GM19328 (cell line): ENCODE measurements around the gene GET3.

Experiments used
- ATAC-seq: cut with Tn5 transposase; IDR thresholded peaks from one replicate; pipeline ENCODE4 v1.9.1; 2021; ENCODE audit warnings: mild to moderate bottlenecking, moderate library complexity; ENCODE audit not compliant: unreplicated experiment

Gene GET3

GRCh38 chr19:12750851-12751250 is 13.6 kb downstream of the GET3 start:
- ATAC-seq, result no peak

DNA sequence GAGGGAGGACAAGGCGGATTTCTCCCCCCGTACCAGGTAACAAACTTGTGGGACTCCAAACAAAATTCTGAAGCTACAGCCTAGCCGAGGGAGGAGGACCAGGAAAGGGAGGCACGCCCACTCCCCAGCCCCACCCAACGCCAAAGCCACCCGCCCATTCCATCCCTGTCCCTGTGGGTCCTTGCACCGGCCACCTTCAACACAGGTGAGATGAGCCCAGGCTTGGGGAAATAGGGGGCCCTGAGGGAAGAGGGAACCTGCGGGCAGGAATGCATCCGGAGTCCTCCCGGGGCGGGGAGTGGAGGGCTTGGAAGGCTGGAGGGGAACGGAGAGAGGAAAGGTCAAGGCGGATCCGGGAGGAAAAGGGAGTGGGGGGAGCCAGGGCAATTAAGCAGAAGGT is 14.3 kb downstream of the GET3 start, which contains the start of gene BEST2:
Gene BEST2, plus strand, starts transcription at position 157 of the 400 bp plus-strand sequence. CDS start 802 bp downstream, outside the sequence.
- no peak for ATAC-seq

DNA sequence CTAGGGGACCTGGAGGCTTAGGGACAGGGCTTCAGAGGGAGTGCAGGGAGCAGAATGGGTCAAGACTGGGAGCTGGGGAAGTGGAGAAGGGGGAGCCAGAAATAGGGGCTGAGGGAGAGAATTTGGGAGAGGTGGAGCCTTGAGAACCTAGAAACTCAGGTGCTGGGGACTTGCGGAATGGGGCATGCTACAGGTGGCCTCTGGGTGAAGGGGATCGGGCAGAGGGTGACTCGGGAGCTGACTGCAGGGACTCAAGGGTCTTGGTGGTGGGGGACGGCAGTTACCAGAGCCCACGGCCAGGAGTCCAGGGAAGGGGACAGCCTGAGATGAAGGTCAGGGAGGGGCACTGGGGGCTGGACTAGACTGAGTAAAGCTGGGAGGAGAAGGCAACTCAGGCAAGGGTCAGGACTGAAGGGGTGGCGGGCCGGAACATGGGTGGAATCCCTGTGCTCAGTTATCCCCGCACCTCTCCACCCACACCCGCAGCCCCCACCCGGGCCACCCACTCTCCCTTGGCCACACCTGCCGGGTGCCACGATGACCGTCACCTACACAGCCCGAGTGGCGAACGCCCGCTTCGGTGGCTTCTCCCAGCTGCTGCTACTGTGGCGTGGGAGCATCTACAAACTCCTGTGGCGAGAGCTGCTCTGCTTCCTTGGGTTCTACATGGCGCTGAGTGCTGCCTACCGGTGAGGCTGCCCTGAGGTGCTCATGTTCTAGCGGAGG is 14.9 kb downstream of the GET3 start:
- no peak for ATAC-seq

DNA sequence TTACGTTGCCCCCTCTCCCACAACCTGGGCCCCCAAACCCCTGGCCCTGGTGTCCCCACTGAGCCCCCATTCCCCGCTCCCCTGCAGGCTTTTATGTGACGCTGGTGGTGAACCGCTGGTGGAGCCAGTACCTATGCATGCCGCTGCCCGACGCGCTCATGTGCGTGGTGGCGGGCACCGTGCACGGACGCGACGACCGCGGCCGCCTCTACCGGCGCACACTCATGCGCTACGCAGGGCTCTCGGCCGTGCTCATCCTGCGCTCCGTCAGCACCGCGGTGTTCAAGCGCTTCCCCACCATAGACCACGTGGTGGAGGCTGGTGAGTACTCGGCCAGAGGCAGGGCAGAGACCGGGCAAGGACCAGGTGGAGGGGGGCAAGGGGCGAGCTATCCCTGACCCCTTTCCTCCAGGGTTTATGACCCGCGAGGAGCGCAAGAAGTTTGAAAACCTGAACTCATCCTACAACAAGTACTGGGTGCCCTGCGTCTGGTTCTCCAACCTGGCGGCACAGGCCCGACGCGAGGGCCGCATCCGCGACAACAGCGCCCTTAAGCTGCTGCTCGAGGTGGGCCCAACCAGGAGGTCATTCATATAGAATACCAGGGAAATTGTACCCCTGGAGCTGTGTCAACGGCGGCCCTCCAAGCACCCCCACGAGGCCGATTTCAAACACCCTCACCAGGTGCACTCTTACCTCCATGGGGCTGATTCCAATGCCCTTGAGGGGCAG is 17.3 kb downstream of the GET3 start:
- ATAC-seq, result no peak

DNA sequence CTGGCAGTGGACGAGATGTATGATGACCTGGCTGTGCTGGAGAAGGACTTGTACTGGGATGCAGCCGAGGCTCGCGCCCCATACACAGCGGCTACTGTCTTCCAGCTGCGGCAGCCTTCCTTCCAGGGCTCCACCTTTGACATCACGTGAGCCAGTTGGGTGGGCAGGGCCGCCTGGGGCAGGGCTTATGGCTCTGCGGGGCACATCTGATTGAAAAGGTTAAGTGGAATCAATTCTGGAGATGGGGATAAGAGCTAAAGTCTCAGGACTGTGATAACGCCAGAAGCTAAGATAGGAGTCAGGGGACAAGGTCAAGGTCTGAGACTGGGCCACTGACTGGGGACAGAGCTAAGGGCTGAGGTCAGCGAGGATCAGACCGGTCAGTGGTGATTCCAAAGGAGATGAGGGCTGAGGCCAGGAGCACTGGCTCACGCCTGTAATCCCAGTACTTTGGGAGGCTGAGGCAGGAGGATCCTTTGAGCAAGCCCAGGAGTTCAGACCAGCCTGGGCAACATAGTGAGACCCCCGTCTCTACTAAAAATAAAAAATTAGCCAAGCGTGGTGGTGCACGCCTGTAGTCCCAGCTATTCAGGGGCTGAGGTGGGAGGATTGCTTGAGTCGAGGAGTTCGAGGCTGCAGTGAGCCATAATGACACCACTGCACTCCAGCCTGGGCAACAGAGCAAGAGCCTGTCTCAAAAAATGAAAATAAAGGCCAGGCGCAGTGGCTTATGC is 19.0 kb downstream of the GET3 start:
- no peak for ATAC-seq

DNA sequence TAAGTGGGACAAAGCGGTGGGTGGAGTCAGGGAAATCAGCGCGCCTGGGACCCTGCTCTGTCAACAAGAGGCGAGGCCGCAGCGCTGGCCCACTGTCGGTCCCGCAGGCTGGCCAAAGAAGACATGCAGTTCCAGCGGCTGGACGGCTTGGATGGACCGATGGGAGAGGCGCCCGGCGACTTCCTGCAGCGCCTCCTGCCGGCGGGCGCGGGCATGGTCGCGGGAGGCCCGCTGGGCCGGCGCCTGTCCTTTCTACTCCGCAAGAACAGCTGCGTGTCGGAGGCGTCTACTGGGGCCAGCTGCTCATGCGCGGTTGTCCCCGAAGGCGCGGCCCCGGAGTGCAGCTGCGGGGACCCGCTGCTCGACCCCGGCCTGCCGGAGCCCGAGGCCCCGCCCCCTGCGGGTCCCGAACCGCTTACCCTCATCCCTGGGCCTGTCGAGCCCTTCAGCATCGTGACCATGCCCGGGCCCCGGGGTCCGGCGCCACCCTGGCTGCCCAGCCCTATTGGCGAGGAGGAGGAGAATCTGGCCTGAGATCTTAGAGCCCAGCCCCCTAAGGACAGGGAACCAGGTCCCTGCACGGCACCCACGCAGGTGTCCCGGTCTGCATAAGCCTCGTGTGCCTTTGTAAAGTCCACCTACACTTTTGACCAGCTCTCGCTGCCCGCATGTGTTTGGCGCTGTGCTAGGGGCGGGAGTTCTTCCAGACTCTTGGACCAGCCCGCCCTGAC is 20.4 kb downstream of the GET3 start:
- ATAC-seq, result no peak

DNA sequence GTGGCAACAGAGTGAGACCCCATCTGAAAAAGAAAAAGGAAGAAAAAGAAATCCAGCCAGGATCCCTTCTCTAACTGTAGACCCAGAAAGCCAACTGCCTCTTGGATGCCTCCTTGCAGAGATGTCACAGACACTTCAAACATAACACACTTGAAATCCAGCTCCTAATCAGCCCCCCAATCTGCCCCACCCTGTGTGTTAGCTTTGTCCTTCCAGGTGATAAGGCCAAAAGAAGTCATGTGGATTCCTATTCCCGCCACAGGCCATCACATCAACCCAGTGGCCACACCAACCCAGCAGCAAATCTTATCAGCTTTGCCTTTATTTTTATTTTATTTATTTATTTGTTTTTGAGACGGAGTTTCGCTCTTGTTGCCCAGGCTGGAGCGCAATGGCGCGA is 22.4 kb downstream of the GET3 start:
- ATAC-seq, result no peak

GRCh38 chr19:12763100-12763499 is 25.8 kb downstream of the GET3 start:
- ATAC-seq, result no peak

DNA sequence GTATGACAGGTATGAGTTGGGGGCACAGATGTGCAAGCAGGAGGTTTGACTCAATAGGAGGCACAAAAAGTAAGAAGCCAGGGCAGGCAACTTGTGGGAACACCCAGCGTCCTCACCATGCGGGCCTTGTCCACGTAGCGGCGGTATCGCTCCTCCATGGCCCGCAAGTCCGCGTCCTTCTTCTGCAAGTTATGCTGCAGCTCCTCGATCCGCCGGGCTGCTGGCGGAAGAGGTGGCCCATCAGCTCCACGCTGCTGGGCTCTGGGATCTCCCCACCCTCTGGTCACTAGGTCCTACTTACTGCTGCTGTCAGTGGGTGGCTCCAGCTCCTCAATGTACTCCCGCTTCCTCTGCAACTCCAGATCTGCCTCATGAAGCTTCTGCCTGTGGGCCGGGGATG is 27.4 kb downstream of the GET3 start:
- no peak for ATAC-seq

DNA sequence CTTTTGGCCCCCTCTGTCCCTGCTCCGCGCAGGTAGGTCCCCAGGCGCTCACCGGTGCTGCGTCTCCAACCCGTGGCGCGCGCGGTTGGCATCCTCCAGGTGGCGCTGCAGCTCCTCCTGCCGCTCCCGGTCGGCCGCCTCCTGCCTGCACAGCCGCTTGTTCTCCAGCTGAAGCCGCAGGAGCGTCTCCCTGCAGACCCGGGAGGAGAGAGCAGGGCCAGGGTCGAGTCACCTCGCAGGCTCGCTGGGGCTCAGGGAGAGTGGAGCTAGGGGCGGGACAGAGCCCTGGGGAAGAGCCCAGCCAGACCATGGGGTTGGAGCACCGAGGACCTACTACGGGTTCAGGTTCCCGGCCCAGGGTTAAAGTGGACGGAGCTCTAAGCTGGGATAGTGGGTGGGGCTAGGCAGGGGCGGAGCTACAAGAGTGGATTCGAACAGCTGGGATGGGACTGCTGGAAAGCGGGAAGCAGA is 28.8 kb downstream of the GET3 start:
- no peak for ATAC-seq

DNA sequence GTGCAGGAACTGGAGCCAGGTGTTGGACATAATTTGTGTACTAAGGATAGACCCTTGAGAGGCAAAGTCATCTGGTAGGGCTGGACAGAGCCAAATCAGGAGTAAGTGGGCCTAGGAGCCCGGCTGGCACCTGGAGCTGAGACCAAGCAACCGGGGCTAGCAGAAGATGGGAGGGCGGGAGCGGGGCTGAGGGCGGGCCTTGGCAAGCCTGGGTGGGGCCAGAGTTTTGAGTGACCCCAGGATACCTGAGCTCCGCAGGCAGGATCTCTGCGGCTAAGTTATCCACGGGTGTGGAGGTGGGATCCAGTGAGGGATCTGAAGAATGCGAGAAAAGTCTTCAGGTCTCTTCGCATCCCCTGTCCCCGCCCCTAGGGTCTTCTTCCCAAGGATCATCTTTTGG is 29.9 kb downstream of the GET3 start:
- ATAC-seq, result no peak

DNA sequence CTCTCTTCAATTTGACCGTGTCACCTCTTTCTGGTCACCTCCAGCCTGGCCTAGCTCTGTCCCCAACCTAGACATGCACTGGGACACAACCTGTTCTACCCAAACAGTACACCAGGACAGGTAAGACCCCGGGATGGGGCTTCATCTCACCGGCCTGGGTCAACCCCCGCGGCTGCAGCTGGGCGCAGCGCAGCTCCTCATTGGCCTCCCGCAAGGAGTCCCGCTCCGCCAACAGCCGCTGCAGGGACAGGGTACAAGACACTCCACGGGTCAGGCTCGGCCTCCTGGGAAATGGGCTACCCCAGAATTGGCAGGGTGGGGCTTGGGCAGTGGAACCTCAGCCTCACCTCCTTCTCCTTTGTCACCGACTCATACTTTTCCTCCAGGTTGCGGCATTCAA is 30.4 kb downstream of the GET3 start:
- ATAC-seq, result no peak

GRCh38 chr19:12769689-12770088 is 32.4 kb downstream of the GET3 start:
- no peak for ATAC-seq

DNA sequence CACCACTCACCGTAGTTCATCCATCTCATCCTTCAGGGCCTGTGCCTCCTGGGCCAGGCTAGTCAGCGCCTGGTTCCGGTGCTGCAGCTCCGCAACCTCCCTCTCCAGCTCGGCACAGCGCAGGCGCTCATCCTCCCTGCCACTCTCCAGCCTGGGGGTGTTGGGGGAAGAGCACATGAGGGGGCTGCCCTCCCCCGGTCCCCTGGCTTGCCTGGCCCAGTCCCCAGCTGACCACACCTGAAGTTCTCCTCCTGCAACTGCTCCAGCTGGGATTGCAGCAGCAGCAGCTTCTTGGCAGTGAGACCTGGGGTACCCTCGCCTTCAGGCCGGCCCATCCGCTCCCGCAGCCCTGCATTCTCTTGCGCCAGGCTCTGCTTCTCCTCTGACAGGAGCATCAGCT is 33.6 kb downstream of the GET3 start:
- ATAC-seq, result no peak

DNA sequence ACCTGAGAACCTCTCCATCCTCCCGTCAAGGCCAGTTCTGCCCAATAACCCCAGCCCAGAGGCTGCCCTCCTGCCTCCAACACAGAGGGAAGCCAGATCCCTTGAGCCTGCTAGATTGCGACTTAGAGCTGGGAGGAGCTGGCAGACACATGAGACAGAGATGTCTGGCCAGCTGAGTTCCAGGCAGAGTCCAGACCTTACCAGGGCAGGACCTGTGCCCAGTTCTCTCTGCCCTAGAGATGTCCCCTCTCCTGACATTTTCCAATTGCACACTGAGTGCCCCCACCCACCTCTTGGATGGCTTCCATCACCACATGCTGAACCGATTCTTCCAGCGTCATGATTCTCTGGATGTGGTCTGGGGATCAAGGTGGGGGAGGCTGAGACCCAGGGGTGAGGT is 35.0 kb downstream of the GET3 start:
- ATAC-seq, result no peak

DNA sequence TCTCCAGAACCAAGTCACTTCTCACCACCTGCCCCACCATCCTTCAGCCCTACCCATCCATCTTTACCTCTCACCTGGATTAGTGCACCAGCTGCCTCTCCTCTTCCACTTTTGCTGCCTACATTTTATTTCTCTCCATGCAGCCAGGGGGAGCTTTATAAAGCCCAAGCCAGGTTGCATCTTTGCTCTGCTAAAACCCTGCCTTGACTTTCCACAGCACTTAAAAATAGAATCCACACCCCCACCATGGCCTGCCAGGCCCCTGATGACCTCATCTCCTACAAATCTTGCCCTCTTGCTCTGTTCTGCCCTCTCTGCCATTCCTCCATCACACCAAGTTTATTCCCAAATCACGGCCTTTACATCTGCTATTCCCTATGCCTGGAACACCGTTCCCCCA is 36.3 kb downstream of the GET3 start:
- ATAC-seq, result no peak

- ATAC-seq, result no peak
These were observed 37.6 kb downstream of the GET3 start, which contains the start of gene HOOK2 for GRCh38 chr19:12774588-12775555. HOOK2 (minus strand) TSS chr19:12775552; CDS start chr19:12775449, 103 bp downstream.

GRCh38 chr19:12777217-12778016 is 40.1 kb downstream of the GET3 start:
- no peak for ATAC-seq
